Measurements from ENCODE around the gene HERPUD1. TPM values are rescaled to one million over a fixed set of nuclear protein-coding genes. Genes with fewer than 3 reads are reported as not detected.

Gene HERPUD1
- total RNA-seq, 1 experiment from 2014 or later: 99.4 TPM

DNA sequence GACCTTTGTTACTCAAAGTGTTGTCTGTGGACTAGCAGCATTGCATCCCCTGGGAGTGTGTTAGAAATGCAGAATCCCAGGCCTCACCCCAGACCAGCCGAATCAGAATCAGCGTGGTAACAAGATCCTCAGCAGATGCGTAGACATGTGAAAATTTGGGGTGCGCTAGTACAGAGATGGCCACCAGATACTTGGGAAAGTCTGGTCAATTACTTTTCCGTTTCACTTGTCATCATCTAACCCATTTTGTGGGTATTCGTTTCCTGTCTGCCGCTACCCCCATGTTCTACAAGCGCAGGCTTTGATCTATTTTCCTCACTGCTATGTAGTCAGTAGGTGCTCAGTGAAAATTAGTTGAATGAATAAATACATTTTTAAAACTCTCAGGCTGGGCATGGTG lies 33.1 kb upstream of the HERPUD1 start:
- ChIA-PET CTCF (no interaction called here), POLR2A (ENCODE audit: low non-redundant PET) (no interaction called here)
- Histone ChIP-seq H3K27ac (ENCODE audit: low read depth, low read length, poor library complexity, severe bottlenecking) (no peak overlapping the region), H3K4me3 (ENCODE audit: low read depth, low read length, poor library complexity, severe bottlenecking) (no peak overlapping the region), H3K36me3 (ENCODE audit: insufficient read depth, low read length, poor library complexity, severe bottlenecking) (no peaks in the 10 kb centered on the region), H3K4me1 (ENCODE audit: insufficient read depth, low read length, poor library complexity, severe bottlenecking) (no peaks in the 10 kb centered on the region), H3K9me3 (ENCODE audit: low read depth, low read length, poor library complexity, severe bottlenecking) (no peaks in the 10 kb centered on the region), H3K27me3 (replicated peaks; ENCODE audit: insufficient read depth, low read depth, low read length, poor library complexity) (no peaks in the 10 kb centered on the region)
- TF ChIP-seq, protein P1, sequence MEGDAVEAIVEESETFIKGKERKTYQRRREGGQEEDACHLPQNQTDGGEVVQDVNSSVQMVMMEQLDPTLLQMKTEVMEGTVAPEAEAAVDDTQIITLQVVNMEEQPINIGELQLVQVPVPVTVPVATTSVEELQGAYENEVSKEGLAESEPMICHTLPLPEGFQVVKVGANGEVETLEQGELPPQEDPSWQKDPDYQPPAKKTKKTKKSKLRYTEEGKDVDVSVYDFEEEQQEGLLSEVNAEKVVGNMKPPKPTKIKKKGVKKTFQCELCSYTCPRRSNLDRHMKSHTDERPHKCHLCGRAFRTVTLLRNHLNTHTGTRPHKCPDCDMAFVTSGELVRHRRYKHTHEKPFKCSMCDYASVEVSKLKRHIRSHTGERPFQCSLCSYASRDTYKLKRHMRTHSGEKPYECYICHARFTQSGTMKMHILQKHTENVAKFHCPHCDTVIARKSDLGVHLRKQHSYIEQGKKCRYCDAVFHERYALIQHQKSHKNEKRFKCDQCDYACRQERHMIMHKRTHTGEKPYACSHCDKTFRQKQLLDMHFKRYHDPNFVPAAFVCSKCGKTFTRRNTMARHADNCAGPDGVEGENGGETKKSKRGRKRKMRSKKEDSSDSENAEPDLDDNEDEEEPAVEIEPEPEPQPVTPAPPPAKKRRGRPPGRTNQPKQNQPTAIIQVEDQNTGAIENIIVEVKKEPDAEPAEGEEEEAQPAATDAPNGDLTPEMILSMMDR (conservative IDR thresholded peaks at IDR 0.05; ENCODE audit: low read depth, low read length): no peak
- TF ChIP-seq EZH2 (IDR thresholded peaks at IDR 0.05; ENCODE audit: borderline replicate concordance, low read depth, low read length, poor library complexity, severe bottlenecking): no peak
- intact Hi-C loops (cut with micrococcal nuclease; ENCODE audit: unreplicated experiment): no loop called here
- DNase-seq (ENCODE audit: low spot score): no peak
- BruUV-seq (replicated peaks): no TSS peak

GRCh38 chr16:56903866-56904265 lies 28.1 kb upstream of the HERPUD1 start:
- Histone ChIP-seq H3K36me3 (ENCODE audit: insufficient read depth, low read length, poor library complexity, severe bottlenecking) (no peaks in the 10 kb centered on the region), H3K4me3 (ENCODE audit: low read depth, low read length, poor library complexity, severe bottlenecking) (no peak overlapping the region), H3K27me3 (replicated peaks; ENCODE audit: insufficient read depth, low read depth, low read length, poor library complexity) (no peaks in the 10 kb centered on the region), H3K4me1 (ENCODE audit: insufficient read depth, low read length, poor library complexity, severe bottlenecking) (no peaks in the 10 kb centered on the region), H3K27ac (ENCODE audit: low read depth, low read length, poor library complexity, severe bottlenecking) (no peak overlapping the region), H3K9me3 (ENCODE audit: low read depth, low read length, poor library complexity, severe bottlenecking) (no peaks in the 10 kb centered on the region)
- DNase-seq (ENCODE audit: low spot score): no peak
- TF ChIP-seq, protein P1 (conservative IDR thresholded peaks at IDR 0.05; ENCODE audit: low read depth, low read length): no peak
- no peak for TF ChIP-seq EZH2 (IDR thresholded peaks at IDR 0.05; ENCODE audit: borderline replicate concordance, low read depth, low read length, poor library complexity, severe bottlenecking)
- POLR2A ChIA-PET (ENCODE audit: low non-redundant PET): no interaction called here
- CTCF ChIA-PET: no interaction called here
- intact Hi-C loops (cut with micrococcal nuclease; ENCODE audit: unreplicated experiment): no loop called here
- BruUV-seq (replicated peaks): no TSS peak

DNA sequence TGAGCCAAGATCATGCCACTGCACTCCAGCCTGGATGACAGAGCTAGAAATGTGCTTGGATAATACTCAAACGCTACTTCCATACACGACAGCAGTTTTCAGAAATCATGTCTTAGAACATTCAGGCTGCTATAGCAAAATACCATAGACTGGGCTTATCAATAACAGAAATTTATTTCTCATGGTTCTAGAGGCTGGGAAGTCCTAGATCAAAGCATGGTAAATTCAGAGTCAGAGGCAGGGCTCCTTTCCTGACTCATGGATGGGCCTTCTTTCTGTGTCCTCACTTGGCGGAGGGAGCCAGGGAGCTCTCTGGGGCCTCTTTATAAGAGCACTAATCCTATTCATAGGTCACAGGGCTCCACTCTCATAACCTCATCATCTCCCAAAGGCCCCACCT lies 24.5 kb upstream of the HERPUD1 start:
- Histone ChIP-seq H3K4me1 (ENCODE audit: insufficient read depth, low read length, poor library complexity, severe bottlenecking) (no peaks in the 10 kb centered on the region), H3K27ac (ENCODE audit: low read depth, low read length, poor library complexity, severe bottlenecking) (no peak overlapping the region), H3K9me3 (ENCODE audit: low read depth, low read length, poor library complexity, severe bottlenecking) (no peaks in the 10 kb centered on the region), H3K27me3 (replicated peaks; ENCODE audit: insufficient read depth, low read depth, low read length, poor library complexity) (no peaks in the 10 kb centered on the region), H3K4me3 (ENCODE audit: low read depth, low read length, poor library complexity, severe bottlenecking) (no peak overlapping the region), H3K36me3 (ENCODE audit: insufficient read depth, low read length, poor library complexity, severe bottlenecking) (no peaks in the 10 kb centered on the region)
- CTCF ChIA-PET: no interaction called here
- BruUV-seq (replicated peaks): no TSS peak
- intact Hi-C loops (cut with micrococcal nuclease; ENCODE audit: unreplicated experiment): no loop called here
- no peak for TF ChIP-seq EZH2 (IDR thresholded peaks at IDR 0.05; ENCODE audit: borderline replicate concordance, low read depth, low read length, poor library complexity, severe bottlenecking)
- TF ChIP-seq, protein P1 (conservative IDR thresholded peaks at IDR 0.05; ENCODE audit: low read depth, low read length): no peak
- DNase-seq (ENCODE audit: low spot score): no peak
- POLR2A ChIA-PET (ENCODE audit: low non-redundant PET): no interaction called here
